ENCODE measurements around the gene TMEM108.

TMEM108 gene

GRCh38 chr3:133401374-133402135 lies 363.4 kb downstream of the TMEM108 start:
- Histone ChIP-seq H3K36me3 (ENCODE audit: control insufficient read depth, insufficient read depth, low read length) (no peaks in the 10 kb centered on the region), H3K27ac (ENCODE audit: insufficient read depth, low read depth, low read length, poor library complexity, severe bottlenecking) (no peak overlapping the region), H3K9me3 (ENCODE audit: control insufficient read depth, low read length) (no peaks in the 10 kb centered on the region), H3K4me3 (ENCODE audit: insufficient read depth, low read depth, low read length) (no peak overlapping the region), H3K27me3 (ENCODE audit: control insufficient read depth, insufficient read depth, low read length, poor library complexity, severe bottlenecking) (no peaks in the 10 kb centered on the region), H3K4me1 (ENCODE audit: control insufficient read depth, insufficient read depth, low read length) (peaks cover 19% of the 10 kb centered on the region)
- 85 to 93% methylated on average over 2 of the region's 2 CpGs for WGBS, 2 experiments

- Histone ChIP-seq H3K27me3 (ENCODE audit: control insufficient read depth, insufficient read depth, low read length, poor library complexity, severe bottlenecking) (no peaks in the 10 kb centered on the region), H3K27ac (ENCODE audit: insufficient read depth, low read depth, low read length, poor library complexity, severe bottlenecking) (peak overlapping the region; percentile 79), H3K9me3 (ENCODE audit: control insufficient read depth, low read length) (no peaks in the 10 kb centered on the region), H3K4me3 (ENCODE audit: insufficient read depth, low read depth, low read length) (no peak overlapping the region), H3K36me3 (ENCODE audit: control insufficient read depth, insufficient read depth, low read length) (no peaks in the 10 kb centered on the region), H3K4me1 (ENCODE audit: control insufficient read depth, insufficient read depth, low read length) (peaks cover 19% of the 10 kb centered on the region)
- 14 to 16% methylated on average over 3 of the region's 3 CpGs for WGBS, 2 experiments
Observed at GRCh38 chr3:133404920-133405319, 366.7 kb downstream of the TMEM108 start.

- H3K36me3 ChIP-seq (ENCODE audit: control insufficient read depth, insufficient read depth, low read length) = no peaks in the 10 kb centered on the region
- no peak overlapping the region for H3K4me3 ChIP-seq (ENCODE audit: insufficient read depth, low read depth, low read length)
- peaks cover 20% of the 10 kb centered on the region for H3K4me1 ChIP-seq (ENCODE audit: control insufficient read depth, insufficient read depth, low read length)
- 100% methylated on average over 2 of the region's 2 CpGs for WGBS, 2 experiments
- no peaks in the 10 kb centered on the region for H3K27me3 ChIP-seq (ENCODE audit: control insufficient read depth, insufficient read depth, low read length, poor library complexity, severe bottlenecking)
- H3K9me3 ChIP-seq (ENCODE audit: control insufficient read depth, low read length) = no peaks in the 10 kb centered on the region
- no peak overlapping the region for H3K27ac ChIP-seq (ENCODE audit: insufficient read depth, low read depth, low read length, poor library complexity, severe bottlenecking)
Observed at GRCh38 chr3:133408366-133408765, 370.2 kb downstream of the TMEM108 start.

- Histone ChIP-seq H3K4me1 (ENCODE audit: control insufficient read depth, insufficient read depth, low read length) (peaks cover 20% of the 10 kb centered on the region), H3K9me3 (ENCODE audit: control insufficient read depth, low read length) (no peaks in the 10 kb centered on the region), H3K4me3 (ENCODE audit: insufficient read depth, low read depth, low read length) (no peak overlapping the region), H3K27me3 (ENCODE audit: control insufficient read depth, insufficient read depth, low read length, poor library complexity, severe bottlenecking) (no peaks in the 10 kb centered on the region), H3K36me3 (ENCODE audit: control insufficient read depth, insufficient read depth, low read length) (no peaks in the 10 kb centered on the region), H3K27ac (ENCODE audit: insufficient read depth, low read depth, low read length, poor library complexity, severe bottlenecking) (no peak overlapping the region)
- 80 to 92% methylated on average over 1 of the region's 2 CpGs for WGBS, 2 experiments
Observed at GRCh38 chr3:133408961-133409360, 370.8 kb downstream of the TMEM108 start.

- Histone ChIP-seq H3K27ac (ENCODE audit: insufficient read depth, low read depth, low read length, poor library complexity, severe bottlenecking) (no peak overlapping the region), H3K4me3 (ENCODE audit: insufficient read depth, low read depth, low read length) (no peak overlapping the region), H3K9me3 (ENCODE audit: control insufficient read depth, low read length) (no peaks in the 10 kb centered on the region), H3K36me3 (ENCODE audit: control insufficient read depth, insufficient read depth, low read length) (no peaks in the 10 kb centered on the region), H3K27me3 (ENCODE audit: control insufficient read depth, insufficient read depth, low read length, poor library complexity, severe bottlenecking) (no peaks in the 10 kb centered on the region), H3K4me1 (ENCODE audit: control insufficient read depth, insufficient read depth, low read length) (peaks cover 8% of the 10 kb centered on the region)
- WGBS, 2 experiments = 88 to 90% methylated on average over 17 of the region's 17 CpGs
Observed at GRCh38 chr3:133410191-133410892, 372.2 kb downstream of the TMEM108 start.

GRCh38 chr3:133412183-133413132 lies 374.3 kb downstream of the TMEM108 start:
- peaks cover 4% of the 10 kb centered on the region for H3K4me1 ChIP-seq (ENCODE audit: control insufficient read depth, insufficient read depth, low read length)
- peak overlapping the region; percentile 8 for H3K27ac ChIP-seq (ENCODE audit: insufficient read depth, low read depth, low read length, poor library complexity, severe bottlenecking)
- H3K4me3 ChIP-seq (ENCODE audit: insufficient read depth, low read depth, low read length) = no peak overlapping the region
- WGBS, 2 experiments = 89% methylated on average over 26 of the region's 26 CpGs
- H3K36me3 ChIP-seq (ENCODE audit: control insufficient read depth, insufficient read depth, low read length) = no peaks in the 10 kb centered on the region
- H3K9me3 ChIP-seq (ENCODE audit: control insufficient read depth, low read length) = no peaks in the 10 kb centered on the region
- no peaks in the 10 kb centered on the region for H3K27me3 ChIP-seq (ENCODE audit: control insufficient read depth, insufficient read depth, low read length, poor library complexity, severe bottlenecking)

GRCh38 chr3:133413161-133414020 lies 375.2 kb downstream of the TMEM108 start:
- H3K4me3 ChIP-seq (ENCODE audit: insufficient read depth, low read depth, low read length) = no peak overlapping the region
- no peaks in the 10 kb centered on the region for H3K9me3 ChIP-seq (ENCODE audit: control insufficient read depth, low read length)
- no peaks in the 10 kb centered on the region for H3K27me3 ChIP-seq (ENCODE audit: control insufficient read depth, insufficient read depth, low read length, poor library complexity, severe bottlenecking)
- peaks cover 4% of the 10 kb centered on the region for H3K4me1 ChIP-seq (ENCODE audit: control insufficient read depth, insufficient read depth, low read length)
- H3K36me3 ChIP-seq (ENCODE audit: control insufficient read depth, insufficient read depth, low read length) = no peaks in the 10 kb centered on the region
- peak overlapping the region; percentile 69 for H3K27ac ChIP-seq (ENCODE audit: insufficient read depth, low read depth, low read length, poor library complexity, severe bottlenecking)
- WGBS, 2 experiments = 77% methylated on average over 17 of the region's 17 CpGs

GRCh38 chr3:133414021-133414392 lies 375.8 kb downstream of the TMEM108 start:
- H3K4me1 ChIP-seq (ENCODE audit: control insufficient read depth, insufficient read depth, low read length) = peaks cover 4% of the 10 kb centered on the region
- H3K27ac ChIP-seq (ENCODE audit: insufficient read depth, low read depth, low read length, poor library complexity, severe bottlenecking) = no peak overlapping the region
- no peak overlapping the region for H3K4me3 ChIP-seq (ENCODE audit: insufficient read depth, low read depth, low read length)
- no peaks in the 10 kb centered on the region for H3K27me3 ChIP-seq (ENCODE audit: control insufficient read depth, insufficient read depth, low read length, poor library complexity, severe bottlenecking)
- H3K9me3 ChIP-seq (ENCODE audit: control insufficient read depth, low read length) = no peaks in the 10 kb centered on the region
- WGBS, 2 experiments = 89 to 91% methylated on average over 4 of the region's 4 CpGs
- H3K36me3 ChIP-seq (ENCODE audit: control insufficient read depth, insufficient read depth, low read length) = no peaks in the 10 kb centered on the region

GRCh38 chr3:133418361-133418760 lies 380.2 kb downstream of the TMEM108 start:
- peaks cover 15% of the 10 kb centered on the region for H3K4me1 ChIP-seq (ENCODE audit: control insufficient read depth, insufficient read depth, low read length)
- 81 to 82% methylated on average over 7 of the region's 7 CpGs for WGBS, 2 experiments
- no peaks in the 10 kb centered on the region for H3K36me3 ChIP-seq (ENCODE audit: control insufficient read depth, insufficient read depth, low read length)
- no peaks in the 10 kb centered on the region for H3K27me3 ChIP-seq (ENCODE audit: control insufficient read depth, insufficient read depth, low read length, poor library complexity, severe bottlenecking)
- H3K4me3 ChIP-seq (ENCODE audit: insufficient read depth, low read depth, low read length) = no peak overlapping the region
- H3K9me3 ChIP-seq (ENCODE audit: control insufficient read depth, low read length) = no peaks in the 10 kb centered on the region
- no peak overlapping the region for H3K27ac ChIP-seq (ENCODE audit: insufficient read depth, low read depth, low read length, poor library complexity, severe bottlenecking)

All from ectodermal cell (in vitro differentiated cells).